Measurements from ENCODE around the gene DLEU7.
A peak's percentile ranks its signal among the peaks of the same experiment; 100 is the strongest.

The DLEU7 gene

DNA sequence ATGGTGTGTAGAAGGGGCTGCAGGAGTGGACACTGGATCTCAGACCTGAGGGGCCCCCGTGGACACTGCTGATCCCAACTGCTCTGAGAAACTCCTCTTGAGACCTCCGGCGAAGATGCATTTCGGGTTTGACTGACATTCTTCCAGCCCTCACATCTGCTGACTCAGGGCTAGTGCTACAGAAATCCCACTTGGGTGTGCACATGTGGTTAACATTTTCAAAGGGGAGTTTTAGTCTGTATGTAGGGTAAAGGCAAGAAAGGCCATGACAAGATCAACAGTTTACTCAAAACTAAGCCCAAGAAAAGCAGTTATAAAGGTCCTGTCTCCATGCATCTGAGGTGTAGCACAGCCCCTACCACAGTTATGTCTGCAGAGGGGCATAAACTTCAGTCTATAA is 31.2 kb downstream of the DLEU7 start:
- no peak overlapping the region for H3K4me3 ChIP-seq (ENCODE audit: low read length)
- no peak for TF ChIP-seq CTCF (IDR thresholded peaks at IDR 0.05; ENCODE audit: insufficient read depth, low read depth, low read length, missing control alignments)

GRCh38 chr13:50810998-50811397 is 32.5 kb downstream of the DLEU7 start:
- DNase-seq (ENCODE audit: low read depth): no peak
- no peak overlapping the region for H3K4me3 ChIP-seq (ENCODE audit: low read length)

More for the DNA sequence above, 31.2 kb downstream of the DLEU7 start:
- DNase-seq (ENCODE audit: low read depth): no peak

DNA sequence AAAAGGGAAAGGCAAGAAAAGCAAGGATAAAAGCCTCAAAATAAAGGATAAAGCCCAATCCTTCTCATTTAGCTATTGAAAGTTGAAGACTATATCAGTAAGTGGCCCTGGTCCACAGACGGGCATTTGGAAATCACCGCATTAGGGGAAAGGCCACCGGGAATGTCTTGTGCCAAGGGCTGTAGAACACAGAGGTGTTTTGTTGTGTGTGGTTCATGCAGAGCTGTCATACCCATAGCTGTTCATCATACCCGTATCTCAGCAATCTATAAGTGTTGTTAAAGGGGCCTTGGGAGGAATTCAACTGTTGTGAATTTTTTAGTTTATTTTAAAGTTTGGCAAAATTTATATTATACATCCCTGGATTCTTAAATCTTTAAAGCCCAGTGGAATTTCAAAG is 33.0 kb downstream of the DLEU7 start:
- no peak for TF ChIP-seq CTCF (IDR thresholded peaks at IDR 0.05; ENCODE audit: insufficient read depth, low read depth, low read length, missing control alignments)
- DNase-seq (ENCODE audit: low read depth): no peak
- no peak overlapping the region for H3K4me3 ChIP-seq (ENCODE audit: low read length)

More at GRCh38 chr13:50810998-50811397, 32.5 kb downstream of the DLEU7 start:
- TF ChIP-seq CTCF (IDR thresholded peaks at IDR 0.05; ENCODE audit: insufficient read depth, low read depth, low read length, missing control alignments): no peak

DNA sequence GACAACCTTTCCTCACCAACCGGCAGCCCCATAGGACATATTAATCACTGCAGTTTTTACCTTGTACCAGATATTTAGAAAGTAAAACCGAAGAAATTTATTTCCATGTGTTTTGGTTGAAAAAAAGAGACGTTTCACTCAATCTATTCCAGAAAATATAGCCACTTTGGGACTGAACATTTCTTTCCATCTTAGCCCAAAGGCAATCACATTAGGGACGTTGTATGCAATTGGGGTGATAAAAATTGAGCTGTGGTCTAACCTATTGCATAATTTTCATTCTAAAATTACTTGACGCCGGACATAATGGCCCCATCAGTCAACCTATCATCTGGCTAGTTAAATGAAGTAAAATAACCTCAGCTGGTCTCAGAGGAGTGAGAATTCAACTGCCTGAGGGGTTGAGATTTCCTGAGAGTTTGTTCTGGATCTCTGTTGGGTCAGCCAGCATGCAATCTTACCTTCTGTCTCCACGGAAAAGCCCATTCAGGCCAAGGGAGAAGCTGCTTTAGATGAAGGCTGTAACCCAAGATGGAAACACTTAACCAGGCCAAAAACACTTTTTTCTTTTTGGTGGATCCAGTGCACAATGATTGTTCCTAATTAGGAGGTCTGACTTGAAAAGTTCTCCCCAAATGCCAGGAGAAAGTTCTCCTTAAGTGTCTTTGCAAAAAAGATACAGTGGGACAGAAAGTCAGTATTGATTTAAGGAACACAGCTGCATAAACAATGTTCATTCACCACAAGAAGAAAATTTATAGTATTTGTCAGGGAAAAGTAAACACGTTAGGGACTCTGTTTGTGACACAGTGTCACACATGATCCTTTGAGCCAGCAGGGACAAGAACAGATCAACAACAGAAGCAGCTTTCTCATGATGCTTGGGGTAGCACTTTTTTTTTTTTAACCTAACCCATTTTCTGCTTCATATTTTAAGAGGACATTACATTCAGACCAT is 34.1 kb downstream of the DLEU7 start:
- TF ChIP-seq CTCF (IDR thresholded peaks at IDR 0.05; ENCODE audit: insufficient read depth, low read depth, low read length, missing control alignments): no peak
- H3K4me3 ChIP-seq (ENCODE audit: low read length): no peak overlapping the region
- DNase-seq (ENCODE audit: low read depth): no peak

DNA sequence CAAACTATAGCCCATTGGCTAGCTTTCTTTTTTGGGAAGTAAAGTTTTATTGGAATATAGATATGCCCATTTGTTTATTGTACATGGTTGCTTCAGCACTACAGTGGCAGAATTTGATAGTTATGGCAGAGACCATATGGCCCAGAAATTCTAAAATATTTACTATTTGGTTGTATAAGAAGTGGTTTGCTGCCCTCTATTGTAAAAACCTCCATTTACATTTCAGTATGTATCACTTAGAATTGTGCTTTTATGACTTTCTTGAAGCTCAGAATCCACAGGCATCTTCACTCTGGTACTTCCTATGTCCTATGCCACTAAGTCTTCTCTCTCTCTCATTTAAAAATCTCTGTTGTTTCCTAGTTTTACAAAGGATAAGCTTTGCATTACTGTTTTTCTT is 37.7 kb downstream of the DLEU7 start:
- peak; percentile 26 for DNase-seq (ENCODE audit: low read depth)
- H3K4me3 ChIP-seq (ENCODE audit: low read length): no peak overlapping the region

GRCh38 chr13:50801087-50801931 is 42.2 kb downstream of the DLEU7 start:
- H3K4me3 ChIP-seq (ENCODE audit: low read length): no peak overlapping the region
- TF ChIP-seq CTCF (IDR thresholded peaks at IDR 0.05; ENCODE audit: insufficient read depth, low read depth, low read length, missing control alignments): peak; percentile 86
- DNase-seq (ENCODE audit: low read depth): peak; percentile 77

More for the DNA sequence above, 37.7 kb downstream of the DLEU7 start:
- TF ChIP-seq CTCF (IDR thresholded peaks at IDR 0.05; ENCODE audit: insufficient read depth, low read depth, low read length, missing control alignments): no peak
